HepG2 (cell line): Measurements from ENCODE around the gene NUDT22. TPM values are rescaled to one million over a fixed set of nuclear protein-coding genes. Genes with fewer than 3 reads are reported as not detected.

Experiments used
- GATAD1 ChIP-seq: IDR thresholded peaks from 2 replicates; pipeline ENCODE4 v1.6.1; 2016; ENCODE audit warnings: missing genetic modification reagents, missing compliant biosample characterization
- MXD1 ChIP-seq: sonication (generic); formaldehyde crosslinking; IDR thresholded peaks from 2 replicates; pipeline ENCODE4 v1.4.0; 2020; ENCODE audit warnings: mild to moderate bottlenecking, missing genetic modification reagents
- MYPOP ChIP-seq: sonication (generic); formaldehyde crosslinking; IDR thresholded peaks from 2 replicates; pipeline ENCODE4 v1.8.1; 2023; ENCODE audit warnings: mild to moderate bottlenecking, moderate library complexity, missing genetic modification reagents
- NCOA2 ChIP-seq: sonication (generic); formaldehyde crosslinking; IDR thresholded peaks from 2 replicates; pipeline ENCODE4 v1.8.0; 2022; ENCODE audit warnings: inconsistent platforms
- NFAT5 ChIP-seq: sonication (generic); formaldehyde crosslinking; IDR thresholded peaks from 2 replicates; pipeline ENCODE4 v1.4.0; 2020; ENCODE audit warnings: missing genetic modification reagents
- NR2F2 ChIP-seq: IDR thresholded peaks from 2 replicates; pipeline ENCODE4 v1.6.1; 2012; ENCODE audit warnings: low read depth, inconsistent platforms, borderline replicate concordance
- PCBP1 ChIP-seq: fragments of 200-400 bp; formaldehyde crosslinking; IDR thresholded peaks from 2 replicates; pipeline ENCODE4 v1.6.1; 2017; ENCODE audit warnings: mild to moderate bottlenecking, low read depth, low read length, borderline replicate concordance
- PITX1 ChIP-seq: sonication (generic); formaldehyde crosslinking; IDR thresholded peaks from 2 replicates; pipeline ENCODE4 v1.5.1; 2020; ENCODE audit warnings: mild to moderate bottlenecking, missing genetic modification reagents
- RAD21 ChIP-seq: fragments of 450-650 bp; formaldehyde crosslinking; IDR thresholded peaks from 2 replicates; pipeline ENCODE4 v1.5.0; 2020; ENCODE audit warnings: mild to moderate bottlenecking
- SPEN ChIP-seq: sonication (generic); formaldehyde crosslinking; IDR thresholded peaks from 2 replicates; pipeline ENCODE4 v1.5.1; 2020; ENCODE audit warnings: low read depth, mild to moderate bottlenecking, missing genetic modification reagents
- SUZ12 ChIP-seq: fragments of 150-350 bp; IDR thresholded peaks from 2 replicates; pipeline ENCODE4 v1.6.1; 2014; ENCODE audit warnings: low read depth, low read length
- TERF1 ChIP-seq: sonication (generic); formaldehyde crosslinking; IDR thresholded peaks from 2 replicates; pipeline ENCODE4 v1.8.0; 2022; ENCODE audit warnings: mild to moderate bottlenecking, missing genetic modification reagents, moderate library complexity
- TRIM24 ChIP-seq: sonication (generic); formaldehyde crosslinking; IDR thresholded peaks from 2 replicates; pipeline ENCODE4 v1.8.0; 2022; ENCODE audit warnings: mild to moderate bottlenecking, missing genetic modification reagents
- XRCC5 ChIP-seq: fragments of 200-400 bp; formaldehyde crosslinking; optimal IDR thresholded peaks from 2 replicates; pipeline ENCODE3; 2017; ENCODE audit warnings: mild to moderate bottlenecking, low read length
- YEATS4 ChIP-seq: sonication (generic); formaldehyde crosslinking; IDR thresholded peaks from 2 replicates; pipeline ENCODE4 v1.4.0; 2020; ENCODE audit warnings: missing genetic modification reagents, borderline replicate concordance
- ZNF235 ChIP-seq: sonication (generic); formaldehyde crosslinking; IDR thresholded peaks from 2 replicates; pipeline ENCODE4 v1.8.1; 2023; ENCODE audit warnings: mild to moderate bottlenecking, missing genetic modification reagents, borderline replicate concordance
- ZNF263 ChIP-seq: sonication (generic); formaldehyde crosslinking; IDR thresholded peaks from 2 replicates; pipeline ENCODE4 v1.4.0; 2020; ENCODE audit warnings: missing genetic modification reagents
- ZNF451 ChIP-seq: sonication (generic); formaldehyde crosslinking; IDR thresholded peaks from 2 replicates; pipeline ENCODE4 v1.5.0; 2020; ENCODE audit warnings: mild to moderate bottlenecking, missing genetic modification reagents
- polyA plus RNA-seq, 8 experiments: library from polyadenylated mRNA; depleted of rRNA in 3 of 8; stranded (reverse) in 7 of 8; unstranded in 1 of 8; fragments of >200 nt; fragmentation: Illumina TruSeq in 4 of 8; extraction: Trizol in 4 of 8; gene quantifications; 2 replicates each; pipeline versions ENCODE4 v1.2.1 to v1.2.3, GENCODE V29; 2011 to 2016; ENCODE audit warnings: low read depth in 4 of 8, missing spikeins in 1 of 8, mixed read lengths in 1 of 8; ENCODE audit not compliant: insufficient read depth in 1 of 8
- total RNA-seq, 5 experiments: library from RNA; depleted of rRNA; stranded (reverse); fragments of >200 nt; fragmentation: Illumina TruSeq; extraction: Trizol; gene quantifications; 2 replicates each; pipeline ENCODE4 v1.2.3, GENCODE V29; 2016; ENCODE audit warnings: low read depth in 1 of 5
- TF ChIP-seq, protein P1 (sequence below): IDR thresholded peaks from 2 replicates; pipeline ENCODE4 v1.6.1; 2016; ENCODE audit warnings: low read depth
- TF ChIP-seq, protein P2 (sequence below): sonication (generic); formaldehyde crosslinking; IDR thresholded peaks from 2 replicates; pipeline ENCODE4 v1.4.0; 2020; ENCODE audit warnings: missing genetic modification reagents

The NUDT22 gene
- total and polyA plus RNA-seq, 2 of the 13 experiments (the other 11 are each of a cell fraction or from before 2014, with no cell fraction given) = 33.5 to 39.8 TPM

- TF ChIP-seq NFAT5 = no peak
- TF ChIP-seq TRIM24 (CRISPR knock-in tag) = no peak
- TF ChIP-seq XRCC5 = peak; percentile 15
- TF ChIP-seq, protein P1, sequence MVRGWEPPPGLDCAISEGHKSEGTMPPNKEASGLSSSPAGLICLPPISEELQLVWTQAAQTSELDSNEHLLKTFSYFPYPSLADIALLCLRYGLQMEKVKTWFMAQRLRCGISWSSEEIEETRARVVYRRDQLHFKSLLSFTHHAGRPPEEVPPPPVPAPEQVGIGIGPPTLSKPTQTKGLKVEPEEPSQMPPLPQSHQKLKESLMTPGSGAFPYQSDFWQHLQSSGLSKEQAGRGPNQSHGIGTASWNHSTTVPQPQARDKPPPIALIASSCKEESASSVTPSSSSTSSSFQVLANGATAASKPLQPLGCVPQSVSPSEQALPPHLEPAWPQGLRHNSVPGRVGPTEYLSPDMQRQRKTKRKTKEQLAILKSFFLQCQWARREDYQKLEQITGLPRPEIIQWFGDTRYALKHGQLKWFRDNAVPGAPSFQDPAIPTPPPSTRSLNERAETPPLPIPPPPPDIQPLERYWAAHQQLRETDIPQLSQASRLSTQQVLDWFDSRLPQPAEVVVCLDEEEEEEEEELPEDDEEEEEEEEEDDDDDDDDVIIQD (CRISPR knock-in tag) = 0 out of 2 replicates have a peak, but pooled peaks have one; percentile 6
- TF ChIP-seq NCOA2 = no peak
- TF ChIP-seq PCBP1 = no peak
- peak; percentile 50; the same call in 1 of the 2 replicates for TF ChIP-seq SPEN (CRISPR knock-in tag)
- TF ChIP-seq, protein P2, sequence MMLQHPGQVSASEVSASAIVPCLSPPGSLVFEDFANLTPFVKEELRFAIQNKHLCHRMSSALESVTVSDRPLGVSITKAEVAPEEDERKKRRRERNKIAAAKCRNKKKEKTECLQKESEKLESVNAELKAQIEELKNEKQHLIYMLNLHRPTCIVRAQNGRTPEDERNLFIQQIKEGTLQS (CRISPR knock-in tag) = no peak
- no peak; the same call in 1 of the 2 replicates for TF ChIP-seq ZNF451 (CRISPR knock-in tag)
- TF ChIP-seq ZNF263 (CRISPR knock-in tag) = peak; percentile 62
- no peak for TF ChIP-seq RAD21 (CRISPR knock-in tag)
- TF ChIP-seq PITX1 (CRISPR knock-in tag) = no peak; the same call in 1 of the 2 replicates
- TF ChIP-seq TERF1 = no peak
- peak; percentile 42; the same call in 1 of the 2 replicates for TF ChIP-seq SUZ12
- TF ChIP-seq MYPOP (CRISPR knock-in tag) = peak; percentile 95
- TF ChIP-seq ZNF235 = no peak
- no peak for TF ChIP-seq MXD1 (CRISPR knock-in tag)
- no peak for TF ChIP-seq GATAD1 (CRISPR knock-in tag)
- no peak for TF ChIP-seq NR2F2
- peak; percentile 7; the same call in 1 of the 2 replicates for TF ChIP-seq YEATS4 (CRISPR knock-in tag)
Observed at GRCh38 chr11:64246871-64247728, 21.0 kb downstream of the NUDT22 start, which contains the start of gene PPP1R14B (continued).
